Fibroblast of lung (primary cell): Measurements from ENCODE around the gene KRT38.

ENCODE experiments used
- CTCF ChIP-seq, 2 donors: IDR thresholded peaks in 1 of 2; conservative IDR thresholded peaks in 1 of 2; 1 replicate in 1 of 2; 2 replicates in 1 of 2; pipeline ENCODE4 v1.5.1; 2011 to 2012; ENCODE audit warnings: low read length in 2 of 2, control low read depth in 1 of 2, inconsistent platforms in 1 of 2, low read depth in 1 of 2, mild to moderate bottlenecking in 1 of 2
- EZH2 ChIP-seq: IDR thresholded peaks from 2 replicates; pipeline ENCODE4 v1.5.1; 2012; ENCODE audit warnings: low read length, control low read depth, mild to moderate bottlenecking; ENCODE audit errors: missing control alignments

DNA sequence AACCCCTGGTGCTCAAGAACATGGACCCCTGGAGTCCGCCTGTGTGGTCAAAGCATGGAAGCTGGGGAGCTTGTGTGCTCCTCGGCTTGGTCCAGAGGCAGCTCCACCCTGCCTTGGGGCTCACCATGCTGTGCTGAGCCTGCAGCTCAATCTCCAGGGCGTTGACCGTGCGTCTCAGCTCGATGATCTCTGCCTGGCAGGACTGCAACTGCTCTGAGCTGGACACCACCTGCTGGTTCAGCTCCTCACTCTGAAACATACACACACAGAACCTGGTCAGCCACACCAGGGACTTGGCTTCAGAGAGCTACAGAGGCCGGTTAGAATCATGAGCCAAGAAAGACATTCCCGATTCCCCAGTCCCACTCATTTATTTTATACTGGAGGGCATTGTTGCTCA lies 37.5 kb upstream of the KRT38 start:
- no peak for TF ChIP-seq CTCF (conservative IDR thresholded peaks at IDR 0.05 in 1 of 2, IDR thresholded peaks at IDR 0.05 in 1 of 2; ENCODE audit: low read depth in 1 of 2, low read length in 2 of 2)
- no peak for TF ChIP-seq EZH2
